H1 (cell line): Measurements from ENCODE around the gene PDX1. TPM values are rescaled to one million over a fixed set of nuclear protein-coding genes. Genes with fewer than 3 reads are reported as not detected.

Source experiments
- CTCF ChIA-PET: fragments of 300-600 bp; sonication (Branson Sonifier 250); formaldehyde crosslinking; loops from one replicate; lab custom pipeline; 2021; ENCODE audit not compliant: partially characterized antibody; lab: Charles Lee
- POLR2A ChIA-PET: fragments of 300-600 bp; sonication (Branson Sonifier 250); formaldehyde crosslinking; loops from one replicate; lab custom pipeline; 2021; ENCODE audit warnings: inconsistent platforms; ENCODE audit not compliant: partially characterized antibody; lab: Charles Lee
- DNase-seq, 2 experiments: peaks; one replicate each; pipeline versions ENCODE4 v3.0.0 to v3.0.0-alpha.2; 2010 to 2022; ENCODE audit warnings: low spot score in 2 of 2, low read depth in 1 of 2, mixed read lengths in 1 of 2
- FAIRE-seq: peaks from 2 replicates; lab custom pipeline; 2011; peaks lifted over from hg19 to GRCh38; lab: Jason Lieb, UNC
- H2AFZ ChIP-seq: 2 replicates; pipeline ENCODE4 v1.8.1; 2012; ENCODE audit warnings: low read length, inconsistent platforms
- H2AK5ac ChIP-seq: 2 replicates; pipeline ENCODE4 v1.6.1; 2013; ENCODE audit warnings: low read depth, low read length
- H2BK120ac ChIP-seq: replicated peaks from 2 replicates; pipeline ENCODE3; 2013; ENCODE audit warnings: low read depth, low read length, inconsistent platforms
- H2BK12ac ChIP-seq: 2 replicates; pipeline ENCODE4 v1.6.1; 2013; ENCODE audit warnings: low read depth, low read length
- H2BK15ac ChIP-seq: 2 replicates; pipeline ENCODE4 v1.6.1; 2013; ENCODE audit warnings: low read length
- H2BK20ac ChIP-seq: 2 replicates; pipeline ENCODE4 v1.6.1; 2013; ENCODE audit warnings: low read length
- H2BK5ac ChIP-seq: 2 replicates; pipeline ENCODE4 v1.6.1; 2013; ENCODE audit warnings: low read depth, low read length
- H3K14ac ChIP-seq: 2 replicates; pipeline ENCODE4 v1.6.1; 2013; ENCODE audit warnings: inconsistent platforms; ENCODE audit not compliant: insufficient read length
- H3K18ac ChIP-seq: 2 replicates; pipeline ENCODE4 v1.6.1; 2013; ENCODE audit warnings: low read length; ENCODE audit errors: extremely low read depth
- H3K23ac ChIP-seq: 2 replicates; pipeline ENCODE4 v1.6.1; 2013; ENCODE audit warnings: inconsistent platforms; ENCODE audit not compliant: insufficient read length
- H3K23me2 ChIP-seq: 2 replicates; pipeline ENCODE4 v1.6.1; 2013; ENCODE audit warnings: low read depth, low read length
- H3K27ac ChIP-seq: 2 replicates; pipeline ENCODE4 v1.6.1; 2011; ENCODE audit warnings: low read depth, low read length, inconsistent platforms
- H3K27me3 ChIP-seq, 4 experiments: replicated peaks in 1 of 4; 1 replicate in 1 of 4; 2 replicates in 3 of 4; pipeline versions ENCODE4 v1.6.1 to v1.8.1; 2011 to 2013; ENCODE audit warnings: low read length in 3 of 4, mild to moderate bottlenecking in 3 of 4, inconsistent platforms in 2 of 4, mixed read lengths in 2 of 4, moderate library complexity in 1 of 4; ENCODE audit not compliant: control insufficient read depth in 3 of 4, insufficient read depth in 3 of 4; ENCODE audit errors: extremely low read depth in 1 of 4
- H3K36me3 ChIP-seq, 4 experiments: 2 replicates each; pipeline versions ENCODE4 v1.6.1 to v1.8.1; 2011 to 2013; ENCODE audit warnings: mild to moderate bottlenecking in 4 of 4, low read length in 3 of 4, moderate library complexity in 2 of 4, control low read depth in 1 of 4, inconsistent platforms in 1 of 4; ENCODE audit not compliant: insufficient read depth in 4 of 4, control insufficient read depth in 2 of 4
- H3K4ac ChIP-seq: replicated peaks from 2 replicates; pipeline ENCODE3; 2013; ENCODE audit warnings: low read length, low read depth, mixed read lengths, inconsistent platforms; ENCODE audit not compliant: insufficient read length
- H3K4me1 ChIP-seq, 4 experiments: replicated peaks in 1 of 4; 1 replicate in 1 of 4; 2 replicates in 3 of 4; pipeline versions ENCODE4 v1.6.1 to v1.8.1; 2011 to 2013; ENCODE audit warnings: low read length in 3 of 4, inconsistent platforms in 2 of 4, mixed read lengths in 1 of 4; ENCODE audit not compliant: insufficient read depth in 4 of 4, control insufficient read depth in 3 of 4
- H3K4me2 ChIP-seq, 2 experiments: 2 replicates each; pipeline versions ENCODE4 v1.6.1 to v1.8.1; 2011 to 2013; ENCODE audit warnings: low read depth in 2 of 2, low read length in 2 of 2, control low read depth in 1 of 2, inconsistent platforms in 1 of 2, mild to moderate bottlenecking in 1 of 2; ENCODE audit not compliant: insufficient read depth in 1 of 2
- H3K4me3 ChIP-seq, 4 experiments: fragments of 200-600, 300-600 bp in 1 of 4; sonication (generic), shearing (Covaris generic), sonication (Bioruptor Twin) in 1 of 4; 2 replicates each; pipeline versions ENCODE4 v1.5.1 to v1.8.1; 2011 to 2016; ENCODE audit warnings: low read length in 4 of 4, low read depth in 3 of 4, control low read depth in 2 of 4, inconsistent platforms in 2 of 4, mild to moderate bottlenecking in 2 of 4, mixed read lengths in 1 of 4, moderate library complexity in 1 of 4; ENCODE audit not compliant: insufficient read depth in 2 of 4; ENCODE audit errors: extremely low read depth in 1 of 4
- H3K56ac ChIP-seq: replicated peaks from 2 replicates; pipeline ENCODE3; 2013; ENCODE audit warnings: low read depth, mild to moderate bottlenecking, mixed read lengths, low read length, inconsistent platforms; ENCODE audit not compliant: insufficient read length
- H3K79me1 ChIP-seq: 2 replicates; pipeline ENCODE4 v1.6.1; 2013; ENCODE audit warnings: low read depth, low read length, control low read depth
- H3K79me2 ChIP-seq, 2 experiments: 2 replicates each; pipeline versions ENCODE4 v1.6.1 to v1.8.1; 2012 to 2013; ENCODE audit warnings: low read length in 2 of 2, mild to moderate bottlenecking in 2 of 2, inconsistent platforms in 1 of 2; ENCODE audit not compliant: insufficient read depth in 2 of 2, control insufficient read depth in 1 of 2
- H3K9ac ChIP-seq, 4 experiments: replicated peaks in 1 of 4; 1 replicate in 1 of 4; 2 replicates in 3 of 4; pipeline versions ENCODE4 v1.6.1 to v1.8.1; 2011 to 2013; ENCODE audit warnings: low read depth in 3 of 4, low read length in 3 of 4, control low read depth in 2 of 4, mild to moderate bottlenecking in 2 of 4, moderate library complexity in 2 of 4, inconsistent platforms in 1 of 4; ENCODE audit errors: extremely low read depth in 1 of 4
- H3K9me3 ChIP-seq, 2 experiments: 2 replicates each; pipeline versions ENCODE4 v1.6.1 to v1.8.1; 2012 to 2013; ENCODE audit warnings: mild to moderate bottlenecking in 2 of 2, moderate library complexity in 2 of 2, control low read depth in 1 of 2, inconsistent platforms in 1 of 2, low read depth in 1 of 2, low read length in 1 of 2, mixed read lengths in 1 of 2; ENCODE audit not compliant: insufficient read depth in 2 of 2
- H4K20me1 ChIP-seq, 2 experiments: replicated peaks in 1 of 2; 2 replicates each; pipeline versions ENCODE3 to v1.8.1; 2011 to 2013; ENCODE audit warnings: inconsistent platforms in 2 of 2, low read length in 2 of 2, mild to moderate bottlenecking in 1 of 2; ENCODE audit not compliant: insufficient read depth in 2 of 2, control insufficient read depth in 1 of 2
- H4K5ac ChIP-seq: 2 replicates; pipeline ENCODE4 v1.6.1; 2013; ENCODE audit warnings: low read length, low read depth, mixed read lengths, inconsistent platforms; ENCODE audit not compliant: insufficient read length
- H4K8ac ChIP-seq: 2 replicates; pipeline ENCODE4 v1.8.0; 2013; ENCODE audit warnings: mild to moderate bottlenecking, moderate library complexity, low read length, inconsistent platforms; ENCODE audit not compliant: insufficient read depth; ENCODE audit errors: extremely low read depth
- H4K91ac ChIP-seq: replicated peaks from 2 replicates; pipeline ENCODE3; 2013; ENCODE audit warnings: low read length, mixed read lengths, inconsistent platforms; ENCODE audit not compliant: insufficient read length
- CHD1 ChIP-seq: IDR thresholded peaks from 2 replicates; pipeline ENCODE4 v1.6.1; 2012; ENCODE audit warnings: low read depth, low read length, improper control_type of control experiment
- CHD2 ChIP-seq: IDR thresholded peaks from 2 replicates; pipeline ENCODE4 v1.6.1; 2012; ENCODE audit warnings: low read length, improper control_type of control experiment
- CREB1 ChIP-seq: IDR thresholded peaks from 2 replicates; pipeline ENCODE4 v1.6.1; 2012; ENCODE audit warnings: inconsistent platforms
- GTF2F1 ChIP-seq: IDR thresholded peaks from 2 replicates; pipeline ENCODE4 v1.6.1; 2012; ENCODE audit warnings: low read depth, low read length, improper control_type of control experiment, borderline replicate concordance
- JUN ChIP-seq: IDR thresholded peaks from 2 replicates; pipeline ENCODE4 v1.6.1; 2011; ENCODE audit warnings: low read depth, mild to moderate bottlenecking, improper control_type of control experiment, low read length
- KDM1A ChIP-seq: fragments of 200-600, 300-600 bp; sonication (generic); IDR thresholded peaks from 2 replicates; pipeline ENCODE4 v1.7.1; 2016; ENCODE audit warnings: mild to moderate bottlenecking, low read length, borderline replicate concordance
- SIX5 ChIP-seq: IDR thresholded peaks from 2 replicates; pipeline ENCODE4 v1.6.1; 2011; ENCODE audit warnings: mild to moderate bottlenecking, low read depth, low read length
- ZNF274 ChIP-seq: IDR thresholded peaks from 2 replicates; pipeline ENCODE4 v1.7.0; 2012; ENCODE audit warnings: low read length, borderline replicate concordance; ENCODE audit errors: extremely low read depth
- WGBS, 2 experiments: shearing (Covaris generic) in 1 of 2; methylation state at CpG; one replicate each; pipeline versions ENCODE4 v1.1.6 to v1.1.7; 2013 to 2015; ENCODE audit warnings: low lambda C conversion rate in 2 of 2, mixed read lengths in 2 of 2, inconsistent platforms in 1 of 2, low coverage in 1 of 2, missing lambda C conversion rate in 1 of 2; ENCODE audit not compliant: insufficient replicate concordance in 2 of 2, insufficient coverage in 1 of 2, insufficient read length in 1 of 2; ENCODE audit errors: extremely low coverage in 1 of 2, missing lambda C conversion rate in 1 of 2; 5-methylcytosine and 5-hydroxymethylcytosine counted together
- polyA plus RNA-seq, 7 experiments: library from polyadenylated mRNA; depleted of rRNA in 3 of 7; stranded (reverse) in 5 of 7; unstranded in 2 of 7; fragments of >200 nt in 5 of 7; fragments of 200-250 nt in 2 of 7; gene quantifications; 1 replicate in 5 of 7; 2 replicates in 1 of 7; 4 replicates in 1 of 7; pipeline versions ENCODE4 v1.2.1 to v1.2.3, GENCODE V29; 2011 to 2013; ENCODE audit warnings: missing spikeins in 2 of 7, mixed read lengths in 2 of 7
- total RNA-seq: library from RNA; stranded (reverse); fragmentation: NEBNext Ultra II Directional; extraction: Animal tissue kit (Norgen Biotek cat#: 25700); gene quantifications from 2 replicates; pipeline ENCODE4 v1.2.1, GENCODE V29; 2021
- TF ChIP-seq, protein P1 (sequence below), 3 experiments: IDR thresholded peaks; 1 replicate in 2 of 3; 2 replicates in 1 of 3; pipeline versions ENCODE4 v1.5.1 to v1.6.1; 2011; ENCODE audit warnings: low read length in 3 of 3, mild to moderate bottlenecking in 3 of 3, inconsistent platforms in 2 of 3, low read depth in 1 of 3, moderate library complexity in 1 of 3; ENCODE audit not compliant: insufficient read depth in 1 of 3; ENCODE audit errors: control extremely low read depth in 1 of 3

Gene PDX1
- total and polyA plus RNA-seq, 2 of the 8 experiments (the other 6 are each of a cell fraction or from before 2014, with no cell fraction given) = not detected

DNA sequence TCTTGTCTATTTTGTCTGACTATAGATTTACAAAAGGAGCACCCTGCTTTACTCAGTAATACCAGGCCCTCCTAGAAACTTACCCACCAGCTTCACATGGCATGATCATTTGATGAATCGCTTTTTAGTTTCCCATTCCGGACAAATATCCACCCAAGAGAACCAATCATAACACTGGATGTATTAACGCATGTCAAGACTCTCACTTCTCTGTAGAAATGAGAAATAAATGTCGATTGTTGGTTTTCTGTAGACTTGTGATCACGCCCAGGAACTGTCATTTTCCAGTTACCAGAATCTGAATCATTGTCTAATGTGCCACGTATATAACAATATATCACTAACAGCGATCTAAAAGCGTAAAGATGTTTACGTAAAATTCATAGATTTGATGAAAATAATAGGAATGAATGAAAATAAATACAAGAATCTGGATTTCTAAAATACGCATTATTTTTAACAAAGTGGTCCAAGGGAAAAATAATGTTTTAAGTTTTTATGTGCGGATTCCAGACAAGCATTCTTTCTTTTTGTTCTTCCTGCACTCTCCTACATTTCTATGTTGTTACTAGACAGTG, 35.3 kb downstream of the PDX1 start:
- Histone ChIP-seq H4K5ac (no peak overlapping the region), H3K18ac (no peak overlapping the region), H3K4ac (no peak overlapping the region), H3K14ac (no peak overlapping the region), H3K4me1 (peaks cover 0 to 8% (median 4%) of the 10 kb centered on the region in 4 experiments; a peak in 5 of 7 replicates), H3K4me3 (0 out of 8 replicates have a peak overlapping the region, but pooled peaks of 1 of the 4 experiments have one; percentile 61), H3K9me3 (no peaks in the 10 kb centered on the region; a peak in 1 of 4 replicates), H3K23ac (no peak overlapping the region), H3K79me1 (no peaks in the 10 kb centered on the region), H2AFZ (no peak overlapping the region), H2BK20ac (no peak overlapping the region), H2BK5ac (no peak overlapping the region), H4K91ac (no peak overlapping the region), H3K27me3 (peaks cover 67 to 95% (median 84%) of the 10 kb centered on the region in 4 experiments), H3K56ac (no peak overlapping the region), H2BK12ac (no peak overlapping the region), H2BK15ac (no peak overlapping the region), H2BK120ac (no peak overlapping the region), H4K8ac (no peak overlapping the region), H3K23me2 (peaks cover 1% of the 10 kb centered on the region; the same call in 1 of the 2 replicates), H2AK5ac (no peak overlapping the region), H3K9ac (no peak overlapping the region), H3K79me2 (no peaks in the 10 kb centered on the region), H4K20me1 (peaks cover 8 to 15% of the 10 kb centered on the region in 2 experiments), H3K27ac (no peak overlapping the region), H3K36me3 (no peaks in the 10 kb centered on the region; a peak in 1 of 8 replicates), H3K4me2 (no peak overlapping the region; a peak in 1 of 4 replicates)
- WGBS, 2 experiments = 61% methylated on average over 11 of the region's 11 CpGs; no CpG with 5 or more reads in 1 of the 2 experiments
- FAIRE-seq (no peak), DNase-seq (no peak)
- ChIA-PET CTCF (interaction anchor here (0.7 to 8.6 kb wide), 25 partner anchors 10 to 503 kb away, joined by 3 to 150 read pairs (median 7); partner anchors contain the start of genes CDX2 and PDX1), POLR2A (interaction anchor here (0.9 to 1.5 kb wide), 3 partner anchors 10 to 18 kb away, joined by 3 to 6 read pairs (median 3); partner anchors contain the start of gene CDX2)
- TF ChIP-seq GTF2F1 (no peak), SIX5 (no peak), JUN (no peak), CREB1 (no peak), CHD2 (no peak), CHD1 (no peak), ZNF274 (no peak), KDM1A (no peak)
- TF ChIP-seq, protein P1, sequence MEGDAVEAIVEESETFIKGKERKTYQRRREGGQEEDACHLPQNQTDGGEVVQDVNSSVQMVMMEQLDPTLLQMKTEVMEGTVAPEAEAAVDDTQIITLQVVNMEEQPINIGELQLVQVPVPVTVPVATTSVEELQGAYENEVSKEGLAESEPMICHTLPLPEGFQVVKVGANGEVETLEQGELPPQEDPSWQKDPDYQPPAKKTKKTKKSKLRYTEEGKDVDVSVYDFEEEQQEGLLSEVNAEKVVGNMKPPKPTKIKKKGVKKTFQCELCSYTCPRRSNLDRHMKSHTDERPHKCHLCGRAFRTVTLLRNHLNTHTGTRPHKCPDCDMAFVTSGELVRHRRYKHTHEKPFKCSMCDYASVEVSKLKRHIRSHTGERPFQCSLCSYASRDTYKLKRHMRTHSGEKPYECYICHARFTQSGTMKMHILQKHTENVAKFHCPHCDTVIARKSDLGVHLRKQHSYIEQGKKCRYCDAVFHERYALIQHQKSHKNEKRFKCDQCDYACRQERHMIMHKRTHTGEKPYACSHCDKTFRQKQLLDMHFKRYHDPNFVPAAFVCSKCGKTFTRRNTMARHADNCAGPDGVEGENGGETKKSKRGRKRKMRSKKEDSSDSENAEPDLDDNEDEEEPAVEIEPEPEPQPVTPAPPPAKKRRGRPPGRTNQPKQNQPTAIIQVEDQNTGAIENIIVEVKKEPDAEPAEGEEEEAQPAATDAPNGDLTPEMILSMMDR (IDR thresholded peaks at IDR 0.05; ENCODE audit: control extremely low read depth in 1 of 3, insufficient read depth in 1 of 3, low read depth in 1 of 3, low read length in 3 of 3) = no peak
